Loucy (cell line): ENCODE data around the gene HS3ST5.

Experiments
- H2AFZ ChIP-seq: fragments of 200-600 bp; sonication (generic); 2 replicates; pipeline ENCODE4 v1.6.0; 2016; ENCODE audit warnings: antibody characterized with exemption, mild to moderate bottlenecking, low read length, moderate library complexity
- H3F3A ChIP-seq: fragments of 200-600 bp; 2 replicates; pipeline ENCODE4 v1.6.0; 2016; ENCODE audit warnings: antibody characterized with exemption, low read depth, mild to moderate bottlenecking
- H3K27me3 ChIP-seq: fragments of 200-600 bp; sonication (generic); 2 replicates; pipeline ENCODE4 v1.6.1; 2014; ENCODE audit warnings: low read length, mild to moderate bottlenecking; ENCODE audit not compliant: insufficient read depth, poor library complexity, severe bottlenecking
- H3K36me3 ChIP-seq: fragments of 200-600 bp; sonication (generic); 2 replicates; pipeline ENCODE4 v1.6.1; 2016; ENCODE audit warnings: low read length; ENCODE audit not compliant: insufficient read depth
- H3K4me1 ChIP-seq: fragments of 200-600 bp; sonication (generic); 2 replicates; pipeline ENCODE4 v1.5.1; 2014; ENCODE audit warnings: low read length, mild to moderate bottlenecking; ENCODE audit not compliant: insufficient read depth, poor library complexity, severe bottlenecking
- H3K4me2 ChIP-seq: fragments of 200-600 bp; sonication (generic); 2 replicates; pipeline ENCODE4 v1.6.0; 2014; ENCODE audit warnings: antibody characterized with exemption, low read length, low read depth, mild to moderate bottlenecking; ENCODE audit not compliant: poor library complexity, severe bottlenecking
- H3K4me3 ChIP-seq: fragments of 200-600 bp; sonication (generic); 2 replicates; pipeline ENCODE4 v1.5.1; 2014; ENCODE audit warnings: low read length, mild to moderate bottlenecking, mixed read lengths; ENCODE audit not compliant: poor library complexity, severe bottlenecking
- H3K79me2 ChIP-seq: fragments of 200-600 bp; sonication (generic); 2 replicates; pipeline ENCODE4 v1.6.1; 2014; ENCODE audit warnings: low read length; ENCODE audit not compliant: insufficient read depth
- H3K9ac ChIP-seq: fragments of 200-600 bp; sonication (generic); 2 replicates; pipeline ENCODE4 v1.6.0; 2014; ENCODE audit warnings: mild to moderate bottlenecking, low read depth, low read length, moderate library complexity; ENCODE audit not compliant: poor library complexity, severe bottlenecking
- H3K9me2 ChIP-seq: fragments of 200-600 bp; sonication (generic); replicated peaks from 2 replicates; pipeline ENCODE4 v1.6.1; 2016; ENCODE audit warnings: low read depth, low read length, mixed read lengths
- H3K9me3 ChIP-seq: fragments of 200-600 bp; sonication (generic); 2 replicates; pipeline ENCODE4 v1.6.1; 2014; ENCODE audit warnings: mild to moderate bottlenecking, antibody characterized with exemption, low read length, low read depth; ENCODE audit not compliant: insufficient read depth
- H4K20me1 ChIP-seq: fragments of 200-600 bp; sonication (generic); 2 replicates; pipeline ENCODE4 v1.6.0; 2014; ENCODE audit warnings: antibody characterized with exemption, low read length, mild to moderate bottlenecking; ENCODE audit not compliant: insufficient read depth, poor library complexity, severe bottlenecking
- EZH2phosphoT487 ChIP-seq: fragments of 200-600 bp; IDR thresholded peaks from 2 replicates; pipeline ENCODE4 v1.6.1; 2018; ENCODE audit warnings: antibody characterized with exemption, mild to moderate bottlenecking, moderate library complexity, borderline replicate concordance
- TF ChIP-seq, protein P1 (sequence below): fragments of 200-600 bp; sonication (generic); conservative IDR thresholded peaks from 2 replicates; pipeline ENCODE4 v1.5.1; 2014; ENCODE audit warnings: mild to moderate bottlenecking, antibody characterized with exemption, low read length

HS3ST5 gene

DNA sequence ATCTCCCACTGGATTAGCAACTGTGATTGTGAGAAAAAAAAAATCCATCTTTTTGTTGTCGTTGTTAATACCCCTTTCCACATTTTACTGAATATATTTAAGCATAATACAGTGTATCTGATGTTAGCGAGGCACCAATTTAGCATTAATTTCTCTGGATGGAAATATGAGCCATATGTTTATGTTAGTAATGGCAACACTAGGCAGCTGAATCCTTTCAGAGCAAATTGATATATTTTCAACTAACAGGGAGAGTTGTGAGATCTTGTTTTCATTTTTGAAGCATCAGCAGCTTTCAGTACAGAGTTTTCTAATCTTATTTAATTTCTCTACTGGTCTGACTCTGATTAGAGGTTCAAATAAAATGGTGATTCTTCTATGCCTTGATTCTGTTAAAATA, 287.1 kb downstream of the HS3ST5 start:
- H3F3A ChIP-seq, result no peaks in the 10 kb centered on the region
- no peaks in the 10 kb centered on the region for H3K9me2 ChIP-seq
- H3K4me3 ChIP-seq, result no peak overlapping the region
- no peaks in the 10 kb centered on the region for H3K4me1 ChIP-seq
- H3K9ac ChIP-seq, result no peak overlapping the region
- TF ChIP-seq, protein P1, sequence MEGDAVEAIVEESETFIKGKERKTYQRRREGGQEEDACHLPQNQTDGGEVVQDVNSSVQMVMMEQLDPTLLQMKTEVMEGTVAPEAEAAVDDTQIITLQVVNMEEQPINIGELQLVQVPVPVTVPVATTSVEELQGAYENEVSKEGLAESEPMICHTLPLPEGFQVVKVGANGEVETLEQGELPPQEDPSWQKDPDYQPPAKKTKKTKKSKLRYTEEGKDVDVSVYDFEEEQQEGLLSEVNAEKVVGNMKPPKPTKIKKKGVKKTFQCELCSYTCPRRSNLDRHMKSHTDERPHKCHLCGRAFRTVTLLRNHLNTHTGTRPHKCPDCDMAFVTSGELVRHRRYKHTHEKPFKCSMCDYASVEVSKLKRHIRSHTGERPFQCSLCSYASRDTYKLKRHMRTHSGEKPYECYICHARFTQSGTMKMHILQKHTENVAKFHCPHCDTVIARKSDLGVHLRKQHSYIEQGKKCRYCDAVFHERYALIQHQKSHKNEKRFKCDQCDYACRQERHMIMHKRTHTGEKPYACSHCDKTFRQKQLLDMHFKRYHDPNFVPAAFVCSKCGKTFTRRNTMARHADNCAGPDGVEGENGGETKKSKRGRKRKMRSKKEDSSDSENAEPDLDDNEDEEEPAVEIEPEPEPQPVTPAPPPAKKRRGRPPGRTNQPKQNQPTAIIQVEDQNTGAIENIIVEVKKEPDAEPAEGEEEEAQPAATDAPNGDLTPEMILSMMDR, result no peak
- no peak for TF ChIP-seq EZH2phosphoT487
- H4K20me1 ChIP-seq, result no peaks in the 10 kb centered on the region
- no peaks in the 10 kb centered on the region for H3K9me3 ChIP-seq
- no peaks in the 10 kb centered on the region for H3K27me3 ChIP-seq
- H2AFZ ChIP-seq, result no peak overlapping the region
- H3K4me2 ChIP-seq, result no peak overlapping the region
- no peaks in the 10 kb centered on the region for H3K79me2 ChIP-seq
- H3K36me3 ChIP-seq, result no peaks in the 10 kb centered on the region

- TF ChIP-seq, protein P1, result no peak
- TF ChIP-seq EZH2phosphoT487, result no peak
- Histone ChIP-seq H3K9ac (no peak overlapping the region), H3K4me2 (no peak overlapping the region), H2AFZ (no peak overlapping the region), H3F3A (no peaks in the 10 kb centered on the region), H3K4me3 (no peak overlapping the region), H3K4me1 (no peaks in the 10 kb centered on the region), H3K36me3 (no peaks in the 10 kb centered on the region), H4K20me1 (no peaks in the 10 kb centered on the region), H3K27me3 (no peaks in the 10 kb centered on the region), H3K79me2 (no peaks in the 10 kb centered on the region), H3K9me2 (no peaks in the 10 kb centered on the region), H3K9me3 (no peaks in the 10 kb centered on the region)
Measured at GRCh38 chr6:114055349-114055748, 287.5 kb downstream of the HS3ST5 start.

DNA sequence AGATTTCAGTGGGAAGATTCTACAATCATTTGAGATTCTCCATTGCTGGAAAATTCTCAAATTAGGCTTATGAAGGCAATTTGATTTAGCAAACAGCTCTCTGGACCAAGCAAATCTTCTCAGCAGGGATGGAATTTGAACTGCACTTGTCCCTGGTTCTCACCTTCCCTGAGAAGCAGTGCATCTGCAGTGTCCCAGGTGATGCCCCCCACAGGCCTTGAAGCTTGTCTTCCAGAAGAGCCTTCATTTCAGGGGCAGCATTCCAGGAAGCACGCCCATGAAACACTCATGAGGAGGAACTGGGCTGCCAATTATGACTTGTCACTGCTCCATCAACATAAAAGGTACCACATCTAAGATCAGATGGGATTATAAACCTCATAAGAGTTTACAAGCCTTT, 289.0 kb downstream of the HS3ST5 start:
- TF ChIP-seq EZH2phosphoT487, result no peak
- TF ChIP-seq, protein P1, result no peak
- H3K36me3 ChIP-seq, result no peaks in the 10 kb centered on the region
- no peaks in the 10 kb centered on the region for H3K9me3 ChIP-seq
- no peaks in the 10 kb centered on the region for H4K20me1 ChIP-seq
- no peak overlapping the region for H2AFZ ChIP-seq
- H3K27me3 ChIP-seq, result no peaks in the 10 kb centered on the region
- H3K79me2 ChIP-seq, result no peaks in the 10 kb centered on the region
- H3K4me1 ChIP-seq, result no peaks in the 10 kb centered on the region
- H3K4me2 ChIP-seq, result no peak overlapping the region
- H3K9ac ChIP-seq, result no peak overlapping the region
- no peaks in the 10 kb centered on the region for H3K9me2 ChIP-seq
- H3F3A ChIP-seq, result no peaks in the 10 kb centered on the region
- no peak overlapping the region for H3K4me3 ChIP-seq
